AG09319 (cell line): ENCODE measurements around the gene TM9SF4.

Source experiments
- DNase-seq: peaks from one replicate; pipeline ENCODE4 v3.0.0-alpha.2; 2010; ENCODE audit warnings: low read depth; ENCODE audit errors: extremely low read depth
- TF ChIP-seq, protein P1 (sequence below): IDR thresholded peaks from 2 replicates; pipeline ENCODE4 v1.5.1; 2011; ENCODE audit warnings: low read depth, mild to moderate bottlenecking, inconsistent platforms, low read length, moderate library complexity

Gene TM9SF4

DNA sequence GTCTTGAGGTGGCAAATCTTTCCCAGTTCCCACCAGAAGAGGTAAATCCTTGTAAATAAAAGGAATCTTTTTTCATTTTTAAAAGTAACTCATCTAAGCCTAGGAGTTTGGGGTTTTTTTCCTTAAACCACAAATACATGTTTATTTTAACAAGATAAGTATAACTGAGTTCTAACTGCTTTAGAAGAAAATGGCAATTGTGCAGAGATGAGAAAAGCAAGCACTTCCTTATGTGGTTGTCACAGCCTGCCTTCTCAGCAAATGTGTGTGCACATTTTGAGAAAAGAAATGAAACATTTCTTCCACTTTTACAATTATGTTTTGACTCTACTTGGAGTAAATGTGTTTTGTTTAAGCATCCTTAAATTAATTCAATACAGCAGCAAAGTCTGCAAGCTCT, 39.8 kb upstream of the TM9SF4 start:
- TF ChIP-seq, protein P1, sequence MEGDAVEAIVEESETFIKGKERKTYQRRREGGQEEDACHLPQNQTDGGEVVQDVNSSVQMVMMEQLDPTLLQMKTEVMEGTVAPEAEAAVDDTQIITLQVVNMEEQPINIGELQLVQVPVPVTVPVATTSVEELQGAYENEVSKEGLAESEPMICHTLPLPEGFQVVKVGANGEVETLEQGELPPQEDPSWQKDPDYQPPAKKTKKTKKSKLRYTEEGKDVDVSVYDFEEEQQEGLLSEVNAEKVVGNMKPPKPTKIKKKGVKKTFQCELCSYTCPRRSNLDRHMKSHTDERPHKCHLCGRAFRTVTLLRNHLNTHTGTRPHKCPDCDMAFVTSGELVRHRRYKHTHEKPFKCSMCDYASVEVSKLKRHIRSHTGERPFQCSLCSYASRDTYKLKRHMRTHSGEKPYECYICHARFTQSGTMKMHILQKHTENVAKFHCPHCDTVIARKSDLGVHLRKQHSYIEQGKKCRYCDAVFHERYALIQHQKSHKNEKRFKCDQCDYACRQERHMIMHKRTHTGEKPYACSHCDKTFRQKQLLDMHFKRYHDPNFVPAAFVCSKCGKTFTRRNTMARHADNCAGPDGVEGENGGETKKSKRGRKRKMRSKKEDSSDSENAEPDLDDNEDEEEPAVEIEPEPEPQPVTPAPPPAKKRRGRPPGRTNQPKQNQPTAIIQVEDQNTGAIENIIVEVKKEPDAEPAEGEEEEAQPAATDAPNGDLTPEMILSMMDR: no peak

DNA sequence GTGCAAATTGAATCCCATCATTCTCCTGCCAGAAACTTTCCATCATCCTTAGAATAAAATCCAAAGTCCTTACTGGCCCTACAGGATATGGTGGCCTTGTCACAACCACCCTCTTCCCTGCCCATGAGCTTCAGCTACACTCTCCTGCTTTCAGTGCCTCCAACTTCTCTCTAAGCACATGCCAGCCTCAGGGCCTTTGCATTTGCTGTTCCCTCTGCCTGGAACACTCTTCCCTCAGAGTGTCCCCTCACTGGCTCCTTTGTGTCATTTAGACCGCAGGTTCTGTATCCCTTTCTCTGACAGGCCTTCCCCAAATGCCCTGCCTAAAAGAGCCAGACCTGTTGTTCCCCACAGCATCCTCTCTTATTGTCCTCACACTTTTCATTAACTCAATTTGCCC, 39.2 kb upstream of the TM9SF4 start:
- TF ChIP-seq, protein P1: no peak
- DNase-seq: no peak

More for the DNA sequence above, 39.8 kb upstream of the TM9SF4 start:
- no peak for DNase-seq

DNA sequence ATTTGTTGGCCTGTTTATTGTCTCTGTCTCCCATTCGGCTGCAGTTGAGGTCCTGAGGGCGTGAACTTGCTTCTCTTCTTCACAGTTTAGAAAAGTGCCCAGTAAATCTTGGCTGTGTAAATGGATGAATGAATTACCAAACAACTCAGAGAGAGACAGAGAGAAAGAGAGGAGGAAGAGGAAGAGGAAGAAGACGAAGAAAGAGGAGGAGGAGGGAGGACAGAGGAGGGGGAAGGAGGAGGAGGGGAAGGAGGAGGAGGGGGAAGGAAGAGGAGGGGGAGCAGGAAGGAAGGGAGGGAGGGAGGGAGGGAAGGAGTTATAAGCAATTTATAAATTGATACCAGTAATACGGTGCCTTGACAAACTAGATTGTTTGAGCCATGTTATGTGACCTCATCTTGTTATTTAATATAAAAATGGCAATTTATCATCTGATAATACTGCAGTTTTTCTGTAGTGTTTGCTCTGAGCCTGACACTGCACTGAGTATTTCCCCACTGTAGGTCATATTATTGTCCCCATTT, 38.8 kb upstream of the TM9SF4 start:
- no peak for DNase-seq
- TF ChIP-seq, protein P1: no peak

DNA sequence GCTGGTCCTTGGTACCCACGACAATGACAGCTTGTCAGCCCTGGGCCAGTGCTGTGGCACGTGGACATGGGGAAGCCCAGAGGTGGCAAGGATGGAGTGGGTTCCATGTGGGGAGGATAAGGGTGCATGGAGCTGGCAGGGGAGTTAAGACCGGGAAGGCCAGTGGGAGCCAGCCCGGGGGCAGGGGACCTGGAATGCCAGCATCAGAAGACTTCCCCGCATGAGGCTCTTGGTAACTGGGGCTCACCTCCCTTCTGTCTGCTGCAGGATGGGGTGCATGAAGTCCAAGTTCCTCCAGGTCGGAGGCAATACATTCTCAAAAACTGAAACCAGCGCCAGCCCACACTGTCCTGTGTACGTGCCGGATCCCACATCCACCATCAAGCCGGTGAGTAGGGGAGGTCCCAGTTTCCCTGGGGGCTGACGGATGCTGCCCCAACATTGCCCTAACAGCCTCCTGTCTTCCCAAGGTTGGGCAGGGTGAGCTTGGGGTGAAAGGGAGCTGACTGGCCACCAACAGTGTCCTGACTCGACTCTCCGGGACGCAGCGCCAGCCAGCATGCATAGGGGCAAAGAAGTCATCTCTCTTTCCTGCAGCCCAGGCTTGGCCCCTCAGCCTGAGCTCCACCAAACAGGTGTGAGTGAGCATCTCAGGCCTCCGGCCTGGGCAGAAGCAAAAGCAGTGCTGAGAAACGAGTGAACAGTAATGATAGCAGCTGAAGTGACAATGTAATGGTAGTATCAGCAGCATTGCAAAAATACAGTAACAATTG, 37.9 kb upstream of the TM9SF4 start:
- TF ChIP-seq, protein P1: no peak
- DNase-seq: no peak

DNA sequence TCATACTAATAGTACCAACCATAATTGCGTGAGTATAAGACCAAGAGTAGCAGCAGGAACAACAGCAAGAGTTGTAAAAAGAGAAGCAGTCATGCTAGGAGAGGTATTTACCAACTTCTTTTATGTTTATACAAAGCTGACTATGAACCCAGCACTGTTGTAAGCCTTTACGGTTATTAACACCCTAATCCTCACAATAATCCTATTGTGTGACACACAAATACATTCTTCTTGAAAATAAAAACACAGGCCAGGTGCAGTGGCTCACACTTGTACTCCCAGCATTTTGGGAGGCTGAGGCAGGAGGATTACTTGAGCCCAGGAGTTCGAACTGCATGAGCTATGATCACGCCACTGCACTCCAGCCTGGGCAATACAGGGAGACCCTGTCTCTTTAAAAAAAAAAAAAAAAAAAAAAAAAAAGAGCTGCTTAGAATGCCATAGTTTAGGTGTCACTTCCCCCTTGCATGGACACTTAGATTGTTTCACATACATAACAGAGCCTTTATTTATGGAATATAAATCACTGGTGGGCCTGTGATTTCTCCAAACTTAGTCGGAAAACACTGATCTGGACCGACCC, 37.3 kb upstream of the TM9SF4 start:
- TF ChIP-seq, protein P1: no peak
- no peak for DNase-seq

DNA sequence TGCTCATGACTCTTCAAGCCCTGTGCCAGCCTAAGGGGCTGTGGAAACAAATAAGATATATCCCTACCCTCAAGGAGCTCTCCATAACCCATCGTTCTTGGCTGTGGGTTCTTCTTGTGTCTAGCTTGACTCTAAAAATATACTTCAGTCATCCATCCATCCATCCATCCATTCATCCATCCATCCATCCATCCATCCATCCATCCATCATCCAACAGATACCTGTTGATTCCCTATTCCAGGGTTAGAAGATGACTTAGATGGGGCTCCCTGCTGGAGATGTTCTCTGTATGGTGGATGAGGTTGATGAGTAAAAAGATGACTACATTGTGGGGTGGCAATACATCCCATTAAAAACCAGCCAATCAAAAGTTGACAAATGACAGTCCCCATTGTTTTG, 34.0 kb upstream of the TM9SF4 start:
- TF ChIP-seq, protein P1: no peak
- DNase-seq: no peak

DNA sequence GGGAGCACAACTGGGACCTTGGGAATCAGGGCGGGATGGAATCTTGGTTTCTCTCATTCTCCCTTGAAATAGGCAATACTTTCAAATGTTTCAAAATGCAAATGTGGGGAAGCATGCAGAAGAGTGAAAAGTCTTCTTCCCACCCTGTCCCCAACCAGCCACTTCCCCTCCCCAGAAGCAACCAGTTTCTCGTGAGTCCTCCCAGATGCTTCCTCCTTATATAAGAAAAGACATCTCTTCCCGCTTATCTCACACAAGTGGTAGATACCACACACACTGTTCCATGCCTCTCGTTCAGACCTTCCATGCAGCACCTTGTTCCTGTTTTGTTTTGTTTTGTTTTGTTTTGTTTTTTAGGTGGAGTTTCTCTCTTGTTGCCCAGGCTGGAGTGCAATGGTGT, 32.3 kb upstream of the TM9SF4 start:
- TF ChIP-seq, protein P1: no peak
- no peak for DNase-seq
